ENCODE results near the gene DBP.
A peak's percentile ranks its signal among the peaks of the same experiment; 100 is the strongest.

DBP gene

GRCh38 chr19:48613024-48613851 is 23.9 kb downstream of the DBP start:
- no peak for DNase-seq (ENCODE audit: low read depth, low spot score)

GRCh38 chr19:48611872-48612271 is 25.3 kb downstream of the DBP start:
- no peak for DNase-seq (ENCODE audit: low read depth, low spot score)

GRCh38 chr19:48609571-48610108 is 27.5 kb downstream of the DBP start:
- no peak for DNase-seq (ENCODE audit: low read depth, low spot score)

DNA sequence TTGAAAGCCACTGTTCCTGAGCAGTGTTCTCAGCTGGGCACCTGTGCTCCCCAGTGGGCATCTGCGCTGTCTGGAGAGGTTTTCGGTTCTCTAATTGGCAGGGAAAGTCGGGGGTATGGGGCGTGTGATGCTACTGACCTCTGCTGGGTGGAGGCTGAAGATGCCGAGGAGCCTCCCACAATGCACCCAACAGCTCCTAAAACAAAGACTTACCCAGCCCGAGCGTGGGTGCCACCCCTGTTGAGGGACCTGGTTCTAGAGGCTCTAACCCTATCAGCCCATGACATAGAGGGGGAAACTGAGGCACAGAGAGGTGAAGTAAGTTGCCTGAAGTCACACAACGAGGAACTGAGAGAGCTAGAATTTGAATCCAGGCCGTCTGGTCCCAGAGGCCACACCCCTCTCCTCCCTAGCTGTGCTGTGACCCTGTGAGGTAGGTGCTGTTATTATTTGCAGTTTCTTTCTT is 28.3 kb downstream of the DBP start:
- DNase-seq (ENCODE audit: low read depth, low spot score), result no peak

- DNase-seq (ENCODE audit: low read depth, low spot score), result no peak
Observed at GRCh38 chr19:48607359-48607755, 29.8 kb downstream of the DBP start.

GRCh38 chr19:48606463-48607358 is 30.5 kb downstream of the DBP start, which contains the start of gene SPACA4:
TSS of gene SPACA4 (plus strand) at chr19:48606742. CDS start at chr19:48606979, 237 bp downstream.
- DNase-seq (ENCODE audit: low read depth, low spot score), result no peak

- DNase-seq (ENCODE audit: low read depth, low spot score), result no peak
Observed at GRCh38 chr19:48603850-48604249, 33.3 kb downstream of the DBP start.

DNA sequence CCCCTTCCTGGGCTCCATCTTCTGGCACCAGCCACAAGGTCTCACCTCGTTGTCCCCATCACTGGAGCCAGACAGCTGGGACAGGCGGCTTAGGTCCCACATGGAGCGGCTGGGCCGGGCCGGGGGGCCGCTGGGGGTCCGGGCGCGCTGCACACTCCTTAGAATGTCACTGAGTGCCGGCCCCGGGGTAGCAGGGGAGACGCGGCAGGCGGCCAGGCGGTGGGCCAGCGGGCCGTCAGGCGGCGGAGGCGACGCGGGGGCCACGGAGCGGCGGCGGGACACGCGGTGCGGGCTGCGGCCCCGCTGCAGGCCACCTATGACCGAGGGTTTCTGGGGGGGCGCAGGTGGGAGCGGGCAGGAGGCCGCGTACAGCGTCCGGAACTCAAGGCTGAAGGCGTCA is 33.7 kb downstream of the DBP start:
- DNase-seq (ENCODE audit: low read depth, low spot score), result no peak

DNA sequence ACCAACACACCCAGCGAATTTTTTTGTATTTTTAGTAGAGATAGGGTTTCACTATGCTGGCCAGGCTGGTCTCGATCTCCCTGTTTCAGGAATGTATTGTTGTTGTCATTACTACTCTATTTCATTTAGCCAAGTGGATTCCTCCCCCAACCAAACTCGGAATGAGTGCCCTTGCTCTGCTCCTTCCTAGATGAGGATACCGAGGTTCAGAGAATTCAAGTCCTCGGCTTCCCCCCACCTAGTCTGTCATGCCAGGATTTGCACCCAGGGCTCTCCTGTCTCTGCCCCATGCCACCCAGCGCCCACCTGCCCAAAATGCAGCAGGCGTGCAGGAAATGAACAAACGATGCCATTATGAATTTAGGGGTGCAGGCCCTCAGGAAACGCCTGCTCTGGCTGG is 34.2 kb downstream of the DBP start:
- DNase-seq (ENCODE audit: low read depth, low spot score), result no peak

DNA sequence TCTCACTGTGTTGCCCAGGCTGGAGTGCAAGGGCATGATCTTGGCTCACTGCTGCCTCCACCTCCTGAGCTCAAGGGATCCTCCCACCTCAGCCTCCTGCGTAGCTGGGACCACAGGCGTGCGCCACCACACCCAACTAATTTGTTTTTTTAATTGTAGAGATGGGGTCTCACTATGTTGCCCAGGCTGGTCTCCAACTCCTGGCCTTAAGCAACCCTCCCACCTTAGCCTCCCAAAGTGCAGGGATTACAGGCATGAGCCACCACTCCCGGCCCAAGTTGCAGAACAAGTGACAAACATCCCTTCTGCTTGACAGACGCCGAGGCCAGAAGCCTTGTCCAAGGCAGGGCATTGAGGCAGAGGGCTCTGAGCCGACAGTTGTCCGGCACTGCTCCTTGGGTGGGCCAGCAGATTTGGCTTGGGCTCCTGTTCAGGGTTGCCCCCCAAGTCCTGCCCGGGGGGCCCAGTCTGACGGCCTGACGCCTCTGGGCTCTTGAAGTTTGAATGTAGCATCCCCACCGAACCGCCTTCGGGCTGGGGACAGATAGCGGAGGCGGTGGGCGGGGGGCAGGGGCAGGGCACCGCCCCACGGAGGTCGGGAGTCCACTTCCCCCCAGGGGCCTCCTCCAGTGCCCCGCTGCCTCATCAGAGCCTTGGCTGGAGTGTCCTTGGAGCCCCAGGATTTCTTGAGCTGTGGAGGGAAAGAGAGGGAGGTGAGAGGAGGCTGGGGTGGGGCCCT is 36.3 kb downstream of the DBP start:
- DNase-seq (ENCODE audit: low read depth, low spot score), result no peak

- DNase-seq (ENCODE audit: low read depth, low spot score), result no peak
Observed at GRCh38 chr19:48598996-48599700, 38.0 kb downstream of the DBP start.

DNA sequence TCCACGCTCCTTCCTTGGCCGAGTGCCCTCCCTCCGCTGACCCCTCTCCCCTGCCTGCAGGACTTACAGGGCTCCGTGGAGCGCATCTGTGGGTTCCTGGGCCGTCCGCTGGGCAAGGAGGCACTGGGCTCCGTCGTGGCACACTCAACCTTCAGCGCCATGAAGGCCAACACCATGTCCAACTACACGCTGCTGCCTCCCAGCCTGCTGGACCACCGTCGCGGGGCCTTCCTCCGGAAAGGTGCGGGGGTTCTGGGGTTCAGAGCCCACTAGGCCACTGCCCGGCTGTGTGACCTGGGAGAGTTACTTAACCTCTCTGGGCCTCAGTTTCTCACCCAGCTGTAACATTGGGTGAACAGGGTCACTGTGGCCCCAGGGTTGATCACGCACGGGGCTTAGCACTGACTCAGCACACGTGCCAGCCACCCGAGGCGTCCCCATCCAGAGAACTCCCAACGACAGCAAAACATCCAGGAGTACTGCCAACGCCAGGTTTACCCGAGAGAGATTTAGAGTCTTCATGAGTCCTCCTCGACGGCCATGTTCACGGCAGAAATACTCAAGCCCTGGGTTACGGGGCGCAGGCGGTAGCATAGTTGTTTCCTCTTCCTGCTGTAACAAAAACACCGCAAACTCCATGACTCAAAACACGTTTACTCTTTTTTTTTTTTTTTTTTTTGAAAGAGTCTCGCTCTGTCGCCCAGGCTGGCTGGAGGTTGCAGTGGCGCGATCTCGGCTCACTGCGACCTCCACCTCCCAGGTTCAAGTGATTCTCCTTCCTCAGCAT is 40.3 kb downstream of the DBP start:
- no peak for DNase-seq (ENCODE audit: low read depth, low spot score)

GRCh38 chr19:48596237-48596636 is 40.9 kb downstream of the DBP start:
- no peak for DNase-seq (ENCODE audit: low read depth, low spot score)

- no peak for DNase-seq (ENCODE audit: low read depth, low spot score)
Observed at GRCh38 chr19:48595833-48596232, 41.3 kb downstream of the DBP start.

- DNase-seq (ENCODE audit: low read depth, low spot score), result no peak
Observed at GRCh38 chr19:48595171-48595570, 42.0 kb downstream of the DBP start.

- no peak for DNase-seq (ENCODE audit: low read depth, low spot score)
Observed at GRCh38 chr19:48591021-48591420, 46.2 kb downstream of the DBP start.

DNA sequence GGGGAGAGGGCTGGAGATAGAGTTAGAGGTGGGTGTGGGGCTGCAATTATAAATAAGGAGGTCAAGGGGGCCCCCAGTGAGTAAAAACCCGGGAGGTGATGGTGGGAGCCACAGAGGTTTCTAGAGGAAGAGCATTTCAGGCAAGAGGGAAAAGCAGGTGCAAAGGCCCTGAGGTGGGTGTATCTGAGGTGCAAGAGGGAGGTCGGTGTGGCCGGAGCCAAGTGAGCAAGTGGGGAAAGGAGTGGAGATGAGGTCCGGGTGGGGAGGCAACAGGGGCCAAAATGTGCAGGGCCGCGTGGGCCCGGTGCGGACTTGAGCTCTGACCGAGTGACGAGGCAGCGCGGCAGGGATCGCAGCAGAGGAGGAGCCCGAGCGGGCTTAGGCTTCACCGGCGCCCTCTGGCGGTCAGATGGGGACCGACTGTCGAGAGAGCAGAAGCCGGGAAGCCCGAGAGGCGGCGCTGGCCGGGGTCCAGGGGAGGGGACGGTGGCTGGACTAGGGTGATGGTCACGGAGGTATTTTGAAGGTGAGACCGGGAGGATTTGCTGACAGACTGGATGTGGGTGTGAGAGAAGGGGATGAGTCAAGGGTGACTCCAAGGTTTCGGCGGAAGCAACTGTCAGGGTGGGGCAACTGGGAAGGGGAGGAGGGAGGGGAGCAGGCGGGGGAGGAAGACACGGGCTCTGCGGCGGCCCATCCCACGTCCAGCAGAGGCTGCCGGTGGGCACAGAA is 48.3 kb downstream of the DBP start:
- DNase-seq (ENCODE audit: low read depth, low spot score), result peak; percentile 69

GRCh38 chr19:48587387-48587786 is 49.8 kb downstream of the DBP start:
- no peak for DNase-seq (ENCODE audit: low read depth, low spot score)

DNA sequence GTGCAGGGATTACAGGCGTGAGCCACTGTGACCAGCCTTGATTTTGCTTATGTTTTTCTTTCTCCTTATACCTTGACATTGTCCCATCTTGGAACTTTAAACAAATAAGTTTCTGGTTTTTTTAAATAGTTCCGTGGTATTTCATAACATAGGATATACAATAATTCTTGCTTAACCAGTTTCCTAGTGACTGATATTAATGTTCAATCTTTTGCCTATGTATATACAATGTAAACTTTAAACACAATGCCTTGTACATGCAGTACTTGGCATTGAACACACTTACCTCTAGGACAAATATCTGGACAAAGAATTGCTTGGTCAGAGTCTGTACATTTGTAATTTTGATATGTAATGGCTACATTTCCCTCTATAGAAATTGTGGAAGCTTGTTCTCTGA is 55.0 kb downstream of the DBP start:
- DNase-seq (ENCODE audit: low read depth, low spot score), result no peak
